H1 (cell line): ENCODE results near the gene ZNRF3.

ENCODE experiments used
- ASH2L ChIP-seq: fragments of 200-600, 300-600 bp; sonication (generic); IDR thresholded peaks from one replicate; pipeline ENCODE4 v1.7.1; 2017; ENCODE audit warnings: low read length
- CTCF ChIP-seq, 3 experiments: IDR thresholded peaks; 1 replicate in 2 of 3; 2 replicates in 1 of 3; pipeline versions ENCODE4 v1.5.1 to v1.6.1; 2011; ENCODE audit warnings: low read length in 3 of 3, mild to moderate bottlenecking in 3 of 3, inconsistent platforms in 2 of 3, low read depth in 1 of 3, moderate library complexity in 1 of 3; ENCODE audit not compliant: insufficient read depth in 1 of 3; ENCODE audit errors: control extremely low read depth in 1 of 3
- EP300 ChIP-seq, 2 experiments: IDR thresholded peaks; 1 replicate in 1 of 2; 2 replicates in 1 of 2; pipeline ENCODE4 v1.6.1; 2011 to 2012; ENCODE audit warnings: low read depth in 2 of 2, low read length in 2 of 2, mild to moderate bottlenecking in 2 of 2, borderline replicate concordance in 1 of 2, inconsistent platforms in 1 of 2, moderate library complexity in 1 of 2
- EZH2 ChIP-seq: fragments of 200-600 bp; sonication (generic); IDR thresholded peaks from 2 replicates; pipeline ENCODE4 v1.7.1; 2012; ENCODE audit warnings: low read depth, mild to moderate bottlenecking, moderate library complexity, low read length, inconsistent platforms; ENCODE audit not compliant: severe bottlenecking
- JUND ChIP-seq: IDR thresholded peaks from 2 replicates; pipeline ENCODE4 v1.6.1; 2011; ENCODE audit warnings: mild to moderate bottlenecking, improper control_type of control experiment, low read length
- POLR2A ChIP-seq, 2 experiments: IDR thresholded peaks; 1 replicate in 1 of 2; 2 replicates in 1 of 2; pipeline ENCODE4 v1.6.1; 2011; ENCODE audit warnings: low read depth in 2 of 2, low read length in 2 of 2, mild to moderate bottlenecking in 2 of 2; ENCODE audit errors: control extremely low read depth in 1 of 2
- POLR2AphosphoS5 ChIP-seq: IDR thresholded peaks from 2 replicates; pipeline ENCODE4 v1.6.1; 2011; ENCODE audit warnings: low read depth, low read length
- POU5F1 ChIP-seq: IDR thresholded peaks from 2 replicates; pipeline ENCODE4 v1.6.1; 2011; ENCODE audit warnings: low read depth, mild to moderate bottlenecking, low read length, moderate library complexity
- RBBP5 ChIP-seq: IDR thresholded peaks from 2 replicates; pipeline ENCODE4 v1.7.1; 2012; ENCODE audit warnings: low read depth, mild to moderate bottlenecking, inconsistent platforms, low read length, moderate library complexity, borderline replicate concordance
- RFX5 ChIP-seq: IDR thresholded peaks from 2 replicates; pipeline ENCODE4 v1.6.1; 2011; ENCODE audit warnings: low read depth, low read length, improper control_type of control experiment, borderline replicate concordance
- TAF7 ChIP-seq: optimal IDR thresholded peaks from 2 replicates; pipeline ENCODE3; 2011; ENCODE audit warnings: low read depth, mild to moderate bottlenecking, inconsistent platforms, low read length, moderate library complexity, borderline replicate concordance
- TCF12 ChIP-seq: IDR thresholded peaks from 2 replicates; pipeline ENCODE4 v1.6.1; 2011; ENCODE audit warnings: low read depth, mild to moderate bottlenecking, low read length
- YY1 ChIP-seq: IDR thresholded peaks from 2 replicates; pipeline ENCODE4 v1.6.1; 2011; ENCODE audit warnings: low read depth, mild to moderate bottlenecking, low read length

GRCh38 chr22:29023172-29023796, 139.9 kb downstream of the ZNRF3 start:
- TF ChIP-seq RBBP5 (no peak), EZH2 (no peak), RFX5 (no peak), POLR2A (IDR thresholded peaks at IDR 0.05; ENCODE audit: control extremely low read depth in 1 of 2, low read depth in 2 of 2, low read length in 2 of 2) (no peak), POLR2AphosphoS5 (no peak), JUND (no peak), ASH2L (no peak), YY1 (no peak), CTCF (IDR thresholded peaks at IDR 0.05; ENCODE audit: control extremely low read depth in 1 of 3, insufficient read depth in 1 of 3, low read depth in 1 of 3, low read length in 3 of 3) (no peak), EP300 (IDR thresholded peaks at IDR 0.05; ENCODE audit: borderline replicate concordance in 1 of 2, low read depth in 2 of 2, low read length in 2 of 2) (no peak), TCF12 (no peak), TAF7 (no peak), POU5F1 (no peak)
